Calu3 (cell line): ENCODE data around the gene HOXC11. TPM values are rescaled to one million over a fixed set of nuclear protein-coding genes. Genes with fewer than 3 reads are reported as not detected.

ENCODE experiments used
- BruUV-seq: library from RNA; stranded (reverse); fragments of 400-500 nt; replicated peaks from 2 replicates; lab custom pipeline; 2021; lab: Mats Ljungman, UMichigan
- CTCF ChIA-PET: fragments of 300-600 bp; sonication (Branson Sonifier 250); formaldehyde crosslinking; loops from one replicate; lab custom pipeline; 2022; ENCODE audit warnings: antibody characterized with exemption; lab: Charles Lee
- DNase-seq: peaks from one replicate; pipeline ENCODE4 v3.0.0; 2022
- H3K27ac Mint-ChIP-seq: one replicate; pipeline ENCODE4 v1.8.0; 2022; ENCODE audit warnings: mixed read lengths; ENCODE audit not compliant: unreplicated experiment
- H3K27me3 Mint-ChIP-seq: one replicate; pipeline ENCODE4 v1.8.0; 2022; ENCODE audit warnings: mixed read lengths; ENCODE audit not compliant: unreplicated experiment
- H3K36me3 Mint-ChIP-seq: one replicate; pipeline ENCODE4 v1.8.0; 2022; ENCODE audit warnings: mild to moderate bottlenecking, moderate library complexity, mixed read lengths; ENCODE audit not compliant: insufficient read depth, unreplicated experiment
- H3K4me1 Mint-ChIP-seq: one replicate; pipeline ENCODE4 v1.8.0; 2022; ENCODE audit warnings: mild to moderate bottlenecking, low read depth, mixed read lengths; ENCODE audit not compliant: unreplicated experiment
- H3K4me3 Mint-ChIP-seq: one replicate; pipeline ENCODE4 v1.8.0; 2022; ENCODE audit warnings: mild to moderate bottlenecking, low read depth, moderate library complexity, mixed read lengths; ENCODE audit not compliant: unreplicated experiment
- H3K9me3 Mint-ChIP-seq: one replicate; pipeline ENCODE4 v1.8.0; 2022; ENCODE audit warnings: low read depth, mixed read lengths; ENCODE audit not compliant: unreplicated experiment
- intact Hi-C: fragments of 100-400 bp; cut with micrococcal nuclease; formaldehyde crosslinking; loops from one replicate; pipeline ENCODE4 v1.10.0; 2022; ENCODE audit not compliant: unreplicated experiment
- total RNA-seq: library from RNA; stranded (reverse); gene quantifications from 2 replicates; pipeline ENCODE4 v1.2.3, GENCODE V29; 2022
- TF ChIP-seq, protein P1 (sequence below): fragments of 200-600 bp; IDR thresholded peaks from one replicate; pipeline ENCODE4 v1.8.0; 2022; ENCODE audit warnings: antibody characterized with exemption; ENCODE audit not compliant: unreplicated experiment

Gene HOXC11
- total RNA-seq, 1 experiment from 2014 or later, result not detected

DNA sequence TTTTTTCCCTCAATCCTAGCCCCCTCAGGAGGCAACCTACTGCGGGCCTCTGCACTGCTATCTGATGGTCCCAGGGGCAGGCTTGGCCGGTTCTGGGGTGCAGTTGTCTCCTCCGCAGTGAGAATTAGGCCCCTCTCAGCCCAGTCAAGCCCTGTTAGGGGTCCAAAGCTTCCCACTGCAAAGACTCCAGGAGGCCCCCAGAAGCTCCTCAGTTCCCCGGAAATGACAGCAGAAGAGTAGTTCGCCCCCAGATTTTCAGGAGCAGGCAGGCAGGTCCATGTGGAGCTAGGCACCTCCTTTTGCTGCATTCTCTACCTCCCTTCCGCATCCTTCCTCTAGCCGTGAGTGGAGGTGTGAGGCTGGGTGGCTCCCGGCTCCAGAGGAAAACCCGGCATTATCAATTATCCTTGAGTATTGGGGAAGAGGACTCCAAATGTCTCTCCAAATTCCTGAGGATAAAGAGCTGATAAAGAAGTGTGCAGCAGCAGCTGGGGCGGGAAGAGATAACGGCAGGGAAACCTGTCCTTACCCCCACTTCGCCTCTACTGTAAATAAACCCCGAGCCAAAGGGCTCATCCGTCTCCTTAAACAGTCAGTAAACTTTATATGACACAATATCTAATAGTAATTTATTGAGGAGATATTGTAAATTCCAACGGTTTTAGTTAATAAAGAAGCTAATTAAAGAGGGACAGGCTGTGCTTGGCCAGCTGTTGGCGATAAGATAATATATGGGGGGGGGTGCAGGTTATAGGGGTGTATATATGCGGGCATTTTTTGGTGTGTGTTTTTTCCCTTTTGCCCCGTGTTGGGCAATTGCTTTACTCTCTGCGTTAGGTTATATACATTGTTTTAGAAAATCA is 18.9 kb upstream of the HOXC11 start:
- TF ChIP-seq, protein P1, sequence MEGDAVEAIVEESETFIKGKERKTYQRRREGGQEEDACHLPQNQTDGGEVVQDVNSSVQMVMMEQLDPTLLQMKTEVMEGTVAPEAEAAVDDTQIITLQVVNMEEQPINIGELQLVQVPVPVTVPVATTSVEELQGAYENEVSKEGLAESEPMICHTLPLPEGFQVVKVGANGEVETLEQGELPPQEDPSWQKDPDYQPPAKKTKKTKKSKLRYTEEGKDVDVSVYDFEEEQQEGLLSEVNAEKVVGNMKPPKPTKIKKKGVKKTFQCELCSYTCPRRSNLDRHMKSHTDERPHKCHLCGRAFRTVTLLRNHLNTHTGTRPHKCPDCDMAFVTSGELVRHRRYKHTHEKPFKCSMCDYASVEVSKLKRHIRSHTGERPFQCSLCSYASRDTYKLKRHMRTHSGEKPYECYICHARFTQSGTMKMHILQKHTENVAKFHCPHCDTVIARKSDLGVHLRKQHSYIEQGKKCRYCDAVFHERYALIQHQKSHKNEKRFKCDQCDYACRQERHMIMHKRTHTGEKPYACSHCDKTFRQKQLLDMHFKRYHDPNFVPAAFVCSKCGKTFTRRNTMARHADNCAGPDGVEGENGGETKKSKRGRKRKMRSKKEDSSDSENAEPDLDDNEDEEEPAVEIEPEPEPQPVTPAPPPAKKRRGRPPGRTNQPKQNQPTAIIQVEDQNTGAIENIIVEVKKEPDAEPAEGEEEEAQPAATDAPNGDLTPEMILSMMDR, result no peak
- intact Hi-C loops, result no loop called here
- peaks cover 100% of the 10 kb centered on the region for H3K27me3 Mint-ChIP-seq
- no peak overlapping the region for H3K27ac Mint-ChIP-seq
- H3K36me3 Mint-ChIP-seq, result no peaks in the 10 kb centered on the region
- H3K9me3 Mint-ChIP-seq, result no peaks in the 10 kb centered on the region
- H3K4me3 Mint-ChIP-seq, result no peak overlapping the region
- CTCF ChIA-PET, result interaction anchor here (0.7 to 1.3 kb wide), 4 partner anchors 9 to 86 kb away, joined by 3 to 6 read pairs (median 4); partner anchors contain the start of genes HOXC10 and HOXC8
- H3K4me1 Mint-ChIP-seq, result peaks cover 9% of the 10 kb centered on the region
- no peak for DNase-seq
- BruUV-seq, result no TSS peak

DNA sequence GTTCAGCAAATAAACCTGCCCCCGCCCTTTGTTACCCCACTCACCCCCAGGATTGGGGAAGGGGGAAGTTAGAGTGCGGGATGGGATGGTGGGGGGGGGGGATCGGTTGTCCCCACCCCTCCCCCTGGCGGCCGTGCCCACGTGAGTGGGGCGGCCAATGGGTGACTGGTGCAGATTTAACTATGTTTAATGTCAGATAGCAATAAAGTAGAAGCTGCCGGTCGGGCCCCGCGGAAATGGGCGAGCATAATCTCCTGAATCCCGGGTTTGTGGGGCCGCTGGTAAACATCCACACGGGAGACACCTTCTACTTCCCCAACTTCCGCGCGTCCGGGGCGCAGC is 18.3 kb upstream of the HOXC11 start, which contains the start of gene HOXC12:
HOXC12 (plus strand) TSS at position 210 of the 342 bp plus-strand sequence; CDS start at position 237, 27 bp downstream.
- H3K9me3 Mint-ChIP-seq, result no peaks in the 10 kb centered on the region
- TF ChIP-seq, protein P1, result no peak
- H3K4me1 Mint-ChIP-seq, result peaks cover 9% of the 10 kb centered on the region
- intact Hi-C loops, result no loop called here
- H3K4me3 Mint-ChIP-seq, result no peak within 1 kb of the TSS
- H3K27me3 Mint-ChIP-seq, result peaks cover 100% of the 10 kb centered on the region
- CTCF ChIA-PET, result interaction anchor here (0.7 kb wide), 2 partner anchors 18 to 54 kb away, joined by 3 read pairs; partner anchors contain the start of gene HOXC8
- H3K36me3 Mint-ChIP-seq, result no peaks in the 10 kb centered on the region
- BruUV-seq, result no TSS peak
- DNase-seq, result no peak
- H3K27ac Mint-ChIP-seq, result no peak within 1 kb of the TSS

DNA sequence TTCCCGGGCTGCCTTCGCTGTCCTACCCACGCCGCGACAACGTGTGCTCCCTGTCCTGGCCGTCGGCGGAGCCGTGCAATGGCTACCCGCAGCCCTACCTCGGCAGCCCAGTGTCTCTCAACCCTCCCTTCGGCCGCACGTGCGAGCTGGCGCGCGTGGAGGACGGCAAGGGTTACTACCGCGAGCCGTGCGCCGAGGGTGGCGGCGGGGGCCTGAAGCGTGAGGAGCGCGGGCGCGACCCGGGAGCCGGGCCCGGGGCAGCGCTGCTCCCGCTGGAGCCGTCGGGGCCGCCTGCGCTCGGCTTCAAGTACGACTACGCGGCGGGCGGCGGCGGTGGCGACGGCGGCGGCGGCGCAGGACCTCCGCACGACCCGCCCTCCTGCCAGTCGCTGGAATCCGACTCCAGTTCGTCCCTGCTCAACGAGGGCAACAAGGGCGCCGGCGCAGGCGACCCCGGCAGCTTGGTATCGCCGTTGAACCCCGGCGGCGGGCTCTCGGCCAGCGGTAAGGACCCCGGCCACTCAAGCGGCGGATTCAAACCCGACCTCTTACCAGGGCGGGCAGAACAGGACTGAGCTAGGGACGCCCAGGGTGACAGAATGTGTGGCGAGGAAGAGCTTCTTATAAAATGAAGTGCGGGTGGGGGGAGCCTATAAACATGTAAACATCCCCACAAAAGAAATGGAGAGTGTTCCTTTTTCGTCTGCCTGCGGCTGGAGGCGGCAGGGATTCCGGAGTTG is 17.7 kb upstream of the HOXC11 start:
- Mint-ChIP-seq H3K27ac (no peak overlapping the region), H3K9me3 (no peaks in the 10 kb centered on the region), H3K4me3 (no peak overlapping the region), H3K27me3 (peaks cover 100% of the 10 kb centered on the region), H3K4me1 (peaks cover 9% of the 10 kb centered on the region), H3K36me3 (no peaks in the 10 kb centered on the region)
- TF ChIP-seq, protein P1, result no peak
- DNase-seq, result no peak
- BruUV-seq, result no TSS peak
- intact Hi-C loops, result no loop called here
- CTCF ChIA-PET, result interaction anchor here (0.7 kb wide), 2 partner anchors 17 to 54 kb away, joined by 3 read pairs; partner anchors contain the start of gene HOXC8

DNA sequence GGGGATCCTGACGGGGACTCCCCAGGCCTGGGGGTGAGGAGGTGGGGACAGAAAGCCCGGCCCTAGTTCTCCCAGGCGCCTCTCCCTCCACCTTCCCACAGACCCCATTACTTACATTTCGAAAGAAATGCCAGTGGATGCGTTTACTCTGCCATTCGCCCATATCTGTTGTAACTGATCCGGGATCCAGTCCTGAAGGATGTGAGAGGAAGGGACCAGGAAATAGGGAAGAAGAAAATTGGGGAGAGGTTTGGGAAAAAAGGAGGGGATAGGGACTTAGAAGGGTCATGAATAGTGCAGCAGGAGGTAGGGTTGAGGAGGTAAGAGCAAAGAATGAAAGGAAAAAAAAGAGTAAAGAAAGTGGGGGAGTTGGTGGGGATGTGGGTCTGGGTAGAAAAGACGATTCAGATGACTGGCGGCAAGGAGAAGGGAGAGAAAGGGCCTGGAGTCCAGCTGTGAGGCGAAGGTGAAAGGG is 17.1 kb upstream of the HOXC11 start:
- TF ChIP-seq, protein P1, result no peak
- no peak for DNase-seq
- intact Hi-C loops, result no loop called here
- Mint-ChIP-seq H3K27ac (no peak overlapping the region), H3K9me3 (no peaks in the 10 kb centered on the region), H3K4me3 (no peak overlapping the region), H3K4me1 (peaks cover 9% of the 10 kb centered on the region), H3K27me3 (peaks cover 98% of the 10 kb centered on the region), H3K36me3 (no peaks in the 10 kb centered on the region)
- CTCF ChIA-PET, result interaction anchor here (0.8 kb wide), 1 partner anchor 37 kb away, joined by 3 read pairs; no protein-coding TSS in a partner anchor
- no TSS peak for BruUV-seq
